PC-9 (cell line): ENCODE data around the gene KRT79. TPM values are rescaled to one million over a fixed set of nuclear protein-coding genes. Genes with fewer than 3 reads are reported as not detected.

Experiments
- BruUV-seq: library from RNA; stranded (reverse); fragments of 400-500 nt; replicated peaks from 2 replicates; lab custom pipeline; 2021; lab: Mats Ljungman, UMichigan
- CTCF ChIA-PET: fragments of 300-600 bp; sonication (Branson Sonifier 250); formaldehyde crosslinking; loops from one replicate; lab custom pipeline; 2022; ENCODE audit warnings: antibody characterized with exemption; lab: Charles Lee
- POLR2A ChIA-PET: fragments of 300-600 bp; sonication (Branson Sonifier 250); formaldehyde crosslinking; loops from one replicate; lab custom pipeline; 2022; ENCODE audit warnings: antibody characterized with exemption; ENCODE audit not compliant: unreplicated experiment; lab: Charles Lee
- DNase-seq, 2 experiments: peaks; one replicate each; pipeline versions ENCODE4 v3.0.0 to v3.0.0-alpha.2; 2015 to 2022; ENCODE audit warnings: mixed read lengths in 1 of 2
- H2AFZ ChIP-seq: fragments of 200-600 bp; sonication (generic); 2 replicates; pipeline ENCODE4 v1.8.1; 2017; ENCODE audit warnings: antibody characterized with exemption
- H3F3A ChIP-seq: fragments of 200-600 bp; sonication (generic); 2 replicates; pipeline ENCODE4 v1.8.1; 2017; ENCODE audit warnings: antibody characterized with exemption, mild to moderate bottlenecking, low read depth; ENCODE audit not compliant: insufficient read depth
- H3K27ac ChIP-seq: fragments of 200-600 bp; sonication (generic); 2 replicates; pipeline ENCODE4 v1.6.1; 2016; ENCODE audit warnings: mixed run types
- H3K27me3 ChIP-seq: fragments of 200-600 bp; sonication (generic); 2 replicates; pipeline ENCODE4 v1.6.1; 2016; ENCODE audit warnings: low read depth, mixed run types; ENCODE audit not compliant: insufficient read depth
- H3K36me3 ChIP-seq: fragments of 200-600 bp; sonication (generic); 2 replicates; pipeline ENCODE4 v1.6.1; 2016; ENCODE audit warnings: low read depth, mixed run types
- H3K4me1 ChIP-seq: fragments of 200-600 bp; sonication (generic); replicated peaks from 2 replicates; pipeline ENCODE4 v1.6.1; 2016; ENCODE audit warnings: mixed run types; ENCODE audit not compliant: insufficient read depth
- H3K4me2 ChIP-seq: fragments of 200-600 bp; sonication (generic); 2 replicates; pipeline ENCODE4 v1.6.1; 2017; ENCODE audit warnings: mixed run types
- H3K4me3 ChIP-seq: fragments of 200-600 bp; sonication (generic); 2 replicates; pipeline ENCODE4 v1.6.1; 2016; ENCODE audit warnings: mixed run types
- H3K79me2 ChIP-seq: fragments of 200-600 bp; sonication (generic); 2 replicates; pipeline ENCODE4 v1.6.1; 2017; ENCODE audit warnings: low read depth, mixed run types
- H3K9me2 ChIP-seq: fragments of 200-600 bp; sonication (generic); 2 replicates; pipeline ENCODE4 v1.8.1; 2017; ENCODE audit warnings: mild to moderate bottlenecking; ENCODE audit not compliant: insufficient read depth
- H3K9me3 ChIP-seq: fragments of 200-600 bp; sonication (generic); 2 replicates; pipeline ENCODE4 v1.8.1; 2016; ENCODE audit warnings: low read depth; ENCODE audit not compliant: insufficient read depth
- H4K20me1 ChIP-seq: fragments of 200-600 bp; sonication (generic); 2 replicates; pipeline ENCODE4 v1.8.1; 2017; ENCODE audit not compliant: insufficient read depth
- CTCF ChIP-seq: fragments of 200-600 bp; sonication (generic); conservative IDR thresholded peaks from 2 replicates; pipeline ENCODE4 v1.6.1; 2017; ENCODE audit warnings: mixed run types, antibody characterized with exemption, mild to moderate bottlenecking, moderate library complexity
- EZH2 ChIP-seq: fragments of 200-600 bp; sonication (generic); IDR thresholded peaks from 2 replicates; pipeline ENCODE4 v1.8.0; 2017; ENCODE audit warnings: antibody characterized with exemption, low read depth
- intact Hi-C: fragments of 100-400 bp; cut with micrococcal nuclease; formaldehyde crosslinking; loops from one replicate; pipeline ENCODE4 v1.10.0; 2022; ENCODE audit not compliant: unreplicated experiment
- total RNA-seq: library from RNA; stranded (reverse); gene quantifications from 2 replicates; pipeline ENCODE4 v1.2.3, GENCODE V29; 2021

Gene KRT79
- total RNA-seq, 1 experiment from 2014 or later, result 0.28 TPM

- BruUV-seq, result no TSS peak
- H3K9me3 ChIP-seq, result no peaks in the 10 kb centered on the region
- H3K4me1 ChIP-seq, result peaks cover 26% of the 10 kb centered on the region
- peaks cover 12% of the 10 kb centered on the region; the same call in 1 of the 2 replicates for H3F3A ChIP-seq
- no peaks in the 10 kb centered on the region for H4K20me1 ChIP-seq
- DNase-seq, result no peak
- TF ChIP-seq CTCF (no peak), EZH2 (no peak)
- POLR2A ChIA-PET, result no interaction called here
- intact Hi-C loops, result no loop called here
- no peak overlapping the region for H3K4me3 ChIP-seq
- H2AFZ ChIP-seq, result no peak overlapping the region
- no peaks in the 10 kb centered on the region for H3K27me3 ChIP-seq
- CTCF ChIA-PET, result no interaction called here
- H3K27ac ChIP-seq, result no peak overlapping the region
- H3K4me2 ChIP-seq, result no peak overlapping the region
- H3K9me2 ChIP-seq, result no peaks in the 10 kb centered on the region
- H3K79me2 ChIP-seq, result no peaks in the 10 kb centered on the region
- no peaks in the 10 kb centered on the region for H3K36me3 ChIP-seq
These were observed 41.7 kb downstream of the KRT79 start for GRCh38 chr12:52792185-52793029.

- Histone ChIP-seq H3K4me1 (peaks cover 18% of the 10 kb centered on the region), H3K4me3 (no peak overlapping the region), H3K27me3 (no peaks in the 10 kb centered on the region), H2AFZ (no peak overlapping the region), H3K9me3 (no peaks in the 10 kb centered on the region), H3F3A (peaks cover 12% of the 10 kb centered on the region; the same call in 1 of the 2 replicates), H4K20me1 (no peaks in the 10 kb centered on the region), H3K4me2 (no peak overlapping the region), H3K9me2 (no peaks in the 10 kb centered on the region), H3K27ac (no peak overlapping the region), H3K79me2 (no peaks in the 10 kb centered on the region), H3K36me3 (no peaks in the 10 kb centered on the region)
- ChIA-PET POLR2A (no interaction called here), CTCF (no interaction called here)
- intact Hi-C loops, result no loop called here
- TF ChIP-seq CTCF (no peak), EZH2 (no peak)
- BruUV-seq, result no TSS peak
- no peak for DNase-seq
These were observed 42.6 kb downstream of the KRT79 start for GRCh38 chr12:52791271-52792184.

- no peaks in the 10 kb centered on the region for H3K9me2 ChIP-seq
- H3F3A ChIP-seq, result peaks cover 12% of the 10 kb centered on the region; the same call in 1 of the 2 replicates
- no peak overlapping the region for H3K27ac ChIP-seq
- H3K79me2 ChIP-seq, result no peaks in the 10 kb centered on the region
- H3K9me3 ChIP-seq, result no peaks in the 10 kb centered on the region
- TF ChIP-seq EZH2 (no peak), CTCF (no peak)
- H4K20me1 ChIP-seq, result no peaks in the 10 kb centered on the region
- DNase-seq, result no peak
- no peaks in the 10 kb centered on the region for H3K27me3 ChIP-seq
- H2AFZ ChIP-seq, result no peak overlapping the region
- H3K36me3 ChIP-seq, result no peaks in the 10 kb centered on the region
- intact Hi-C loops, result no loop called here
- H3K4me2 ChIP-seq, result no peak overlapping the region
- BruUV-seq, result no TSS peak
- no peak overlapping the region for H3K4me3 ChIP-seq
- CTCF ChIA-PET, result no interaction called here
- H3K4me1 ChIP-seq, result peaks cover 17% of the 10 kb centered on the region
- POLR2A ChIA-PET, result interaction anchor here (0.6 kb wide), 1 partner anchor 645 kb away, joined by 3 read pairs; no protein-coding TSS in a partner anchor
These were observed 43.5 kb downstream of the KRT79 start for GRCh38 chr12:52790427-52791270.
